Measurements from ENCODE around the gene SNX27. TPM values are rescaled to one million over a fixed set of nuclear protein-coding genes. Genes with fewer than 3 reads are reported as not detected.
"Not testable (repeated sequence)": the region's sequence is repeated elsewhere in the genome, so short reads cannot be mapped to it uniquely, and the experiment has no call there.

SNX27 gene
- polyA plus RNA-seq, 2 donors: 3.9 to 5.1 TPM

GRCh38 chr1:151720974-151721787 lies 109.3 kb downstream of the SNX27 start, which contains the start of gene RIIAD1:
RIIAD1 (plus strand) TSS chr1:151721522; CDS start chr1:151721537, 15 bp downstream.
- Histone ChIP-seq H3K27ac (ENCODE audit: low read depth in 2 of 2, low read length in 1 of 2) (peak within 1 kb of the TSS; percentile 56 to 63), H3K4me1 (ENCODE audit: control insufficient read depth in 2 of 2, insufficient read depth in 2 of 2, low read length in 1 of 2) (peaks cover 0 to 2% of the 10 kb centered on the region in 2 donors), H3K27me3 (ENCODE audit: control insufficient read depth in 1 of 2, insufficient read depth in 2 of 2, low read length in 2 of 2) (peaks cover 0 to 4% of the 10 kb centered on the region in 2 donors), H3K4me3 (ENCODE audit: low read depth in 1 of 2, low read length in 2 of 2) (peak within 1 kb of the TSS; percentile 28 to 38), H3K9me3 (ENCODE audit: control insufficient read depth in 2 of 2, insufficient read depth in 1 of 2, low read depth in 1 of 2, low read length in 1 of 2) (no peaks in the 10 kb centered on the region), H3K36me3 (ENCODE audit: control insufficient read depth in 2 of 2, insufficient read depth in 2 of 2, low read length in 1 of 2) (no peaks in the 10 kb centered on the region)
- 6 to 7% methylated on average over 39 to 44 of the region's 44 CpGs for WGBS, 2 donors

- Histone ChIP-seq H3K4me1 (ENCODE audit: control insufficient read depth in 2 of 2, insufficient read depth in 2 of 2, low read length in 1 of 2) (peaks cover 0 to under 1% of the 10 kb centered on the region in 2 donors), H3K27me3 (ENCODE audit: control insufficient read depth in 1 of 2, insufficient read depth in 2 of 2, low read length in 2 of 2) (peaks cover 0 to 1% of the 10 kb centered on the region in 2 donors), H3K27ac (ENCODE audit: low read depth in 2 of 2, low read length in 1 of 2) (peak overlapping the region in 1 of 2 donors; percentile 56), H3K4me3 (ENCODE audit: low read depth in 1 of 2, low read length in 2 of 2) (peak overlapping the region; percentile 28 to 38), H3K36me3 (ENCODE audit: control insufficient read depth in 2 of 2, insufficient read depth in 2 of 2, low read length in 1 of 2) (no peaks in the 10 kb centered on the region), H3K9me3 (ENCODE audit: control insufficient read depth in 2 of 2, insufficient read depth in 1 of 2, low read depth in 1 of 2, low read length in 1 of 2) (no peaks in the 10 kb centered on the region)
- whole genome bisulfite sequencing, 2 donors: 30 to 34% methylated on average over 17 of the region's 17 CpGs
Observed at GRCh38 chr1:151721788-151722510, 110.1 kb downstream of the SNX27 start.

GRCh38 chr1:151723726-151724370 lies 112.0 kb downstream of the SNX27 start:
- WGBS, 2 donors: 44 to 53% methylated on average over 3 of the region's 3 CpGs
- Histone ChIP-seq H3K4me1 (ENCODE audit: control insufficient read depth in 2 of 2, insufficient read depth in 2 of 2, low read length in 1 of 2) (no peaks in the 10 kb centered on the region), H3K27ac (ENCODE audit: low read depth in 2 of 2, low read length in 1 of 2) (no peak overlapping the region), H3K36me3 (ENCODE audit: control insufficient read depth in 2 of 2, insufficient read depth in 2 of 2, low read length in 1 of 2) (no peaks in the 10 kb centered on the region), H3K27me3 (ENCODE audit: control insufficient read depth in 1 of 2, insufficient read depth in 2 of 2, low read length in 2 of 2) (no peaks in the 10 kb centered on the region), H3K4me3 (ENCODE audit: low read depth in 1 of 2, low read length in 2 of 2) (no peak overlapping the region), H3K9me3 (ENCODE audit: control insufficient read depth in 2 of 2, insufficient read depth in 1 of 2, low read depth in 1 of 2, low read length in 1 of 2) (no peaks in the 10 kb centered on the region)

GRCh38 chr1:151728151-151729054 lies 116.6 kb downstream of the SNX27 start:
- Histone ChIP-seq H3K4me3 (ENCODE audit: low read depth in 1 of 2, low read length in 2 of 2) (no peak overlapping the region), H3K27me3 (ENCODE audit: control insufficient read depth in 1 of 2, insufficient read depth in 2 of 2, low read length in 2 of 2) (no peaks in the 10 kb centered on the region), H3K36me3 (ENCODE audit: control insufficient read depth in 2 of 2, insufficient read depth in 2 of 2, low read length in 1 of 2) (no peaks in the 10 kb centered on the region), H3K27ac (ENCODE audit: low read depth in 2 of 2, low read length in 1 of 2) (peak overlapping the region in 1 of 2 donors; percentile 43), H3K9me3 (ENCODE audit: control insufficient read depth in 2 of 2, insufficient read depth in 1 of 2, low read depth in 1 of 2, low read length in 1 of 2) (no peaks in the 10 kb centered on the region), H3K4me1 (ENCODE audit: control insufficient read depth in 2 of 2, insufficient read depth in 2 of 2, low read length in 1 of 2) (no peaks in the 10 kb centered on the region)
- WGBS, 2 donors: 45 to 46% methylated on average over 19 of the region's 19 CpGs

- H3K36me3 ChIP-seq (ENCODE audit: control insufficient read depth in 2 of 2, insufficient read depth in 2 of 2, low read length in 1 of 2): no peaks in the 10 kb centered on the region
- H3K27ac ChIP-seq (ENCODE audit: low read depth in 2 of 2, low read length in 1 of 2): no peak overlapping the region
- no peaks in the 10 kb centered on the region for H3K27me3 ChIP-seq (ENCODE audit: control insufficient read depth in 1 of 2, insufficient read depth in 2 of 2, low read length in 2 of 2)
- H3K9me3 ChIP-seq (ENCODE audit: control insufficient read depth in 2 of 2, insufficient read depth in 1 of 2, low read depth in 1 of 2, low read length in 1 of 2): no peaks in the 10 kb centered on the region
- WGBS, 2 donors: 54 to 71% methylated on average over 10 of the region's 10 CpGs
- H3K4me3 ChIP-seq (ENCODE audit: low read depth in 1 of 2, low read length in 2 of 2): no peak overlapping the region
- H3K4me1 ChIP-seq (ENCODE audit: control insufficient read depth in 2 of 2, insufficient read depth in 2 of 2, low read length in 1 of 2): no peaks in the 10 kb centered on the region
Observed at GRCh38 chr1:151729157-151729965, 117.5 kb downstream of the SNX27 start.

GRCh38 chr1:151729966-151730291 lies 118.1 kb downstream of the SNX27 start:
- WGBS, 2 donors: 79 to 82% methylated on average over 4 of the region's 4 CpGs
- H3K27me3 ChIP-seq (ENCODE audit: control insufficient read depth in 1 of 2, insufficient read depth in 2 of 2, low read length in 2 of 2): no peaks in the 10 kb centered on the region
- no peak overlapping the region for H3K4me3 ChIP-seq (ENCODE audit: low read depth in 1 of 2, low read length in 2 of 2)
- H3K36me3 ChIP-seq (ENCODE audit: control insufficient read depth in 2 of 2, insufficient read depth in 2 of 2, low read length in 1 of 2): no peaks in the 10 kb centered on the region
- no peak overlapping the region for H3K27ac ChIP-seq (ENCODE audit: low read depth in 2 of 2, low read length in 1 of 2)
- H3K9me3 ChIP-seq (ENCODE audit: control insufficient read depth in 2 of 2, insufficient read depth in 1 of 2, low read depth in 1 of 2, low read length in 1 of 2): no peaks in the 10 kb centered on the region
- H3K4me1 ChIP-seq (ENCODE audit: control insufficient read depth in 2 of 2, insufficient read depth in 2 of 2, low read length in 1 of 2): no peaks in the 10 kb centered on the region

- 70 to 73% methylated on average over 3 of the region's 3 CpGs for WGBS, 2 donors
- H3K27me3 ChIP-seq (ENCODE audit: control insufficient read depth in 1 of 2, insufficient read depth in 2 of 2, low read length in 2 of 2): no peaks in the 10 kb centered on the region
- H3K36me3 ChIP-seq (ENCODE audit: control insufficient read depth in 2 of 2, insufficient read depth in 2 of 2, low read length in 1 of 2): no peaks in the 10 kb centered on the region
- peaks cover 2 to 3% of the 10 kb centered on the region in 2 donors for H3K9me3 ChIP-seq (ENCODE audit: control insufficient read depth in 2 of 2, insufficient read depth in 1 of 2, low read depth in 1 of 2, low read length in 1 of 2)
- H3K27ac ChIP-seq (ENCODE audit: low read depth in 2 of 2, low read length in 1 of 2): no peak overlapping the region
- no peaks in the 10 kb centered on the region for H3K4me1 ChIP-seq (ENCODE audit: control insufficient read depth in 2 of 2, insufficient read depth in 2 of 2, low read length in 1 of 2)
- H3K4me3 ChIP-seq (ENCODE audit: low read depth in 1 of 2, low read length in 2 of 2): no peak overlapping the region
Observed at GRCh38 chr1:151733126-151733525, 121.3 kb downstream of the SNX27 start.

GRCh38 chr1:151733995-151734394 lies 122.1 kb downstream of the SNX27 start:
- 93 to 94% methylated on average over 9 of the region's 9 CpGs for WGBS, 2 donors
- not testable (repeated sequence) for H3K36me3 ChIP-seq (ENCODE audit: control insufficient read depth in 2 of 2, insufficient read depth in 2 of 2, low read length in 1 of 2); H3K9me3 ChIP-seq (ENCODE audit: control insufficient read depth in 2 of 2, insufficient read depth in 1 of 2, low read depth in 1 of 2, low read length in 1 of 2); H3K4me1 ChIP-seq (ENCODE audit: control insufficient read depth in 2 of 2, insufficient read depth in 2 of 2, low read length in 1 of 2); H3K27me3 ChIP-seq (ENCODE audit: control insufficient read depth in 1 of 2, insufficient read depth in 2 of 2, low read length in 2 of 2); H3K4me3 ChIP-seq (ENCODE audit: low read depth in 1 of 2, low read length in 2 of 2); H3K27ac ChIP-seq (ENCODE audit: low read depth in 2 of 2, low read length in 1 of 2)

Measured in esophagus (tissue), 2 donors.